ENCODE results near the gene SH3TC1.

Gene SH3TC1

GRCh38 chr4:8234715-8235114 is 35.6 kb downstream of the SH3TC1 start:
- Mint-ChIP-seq H3K4me1 (peaks cover 8% of the 10 kb centered on the region), H3K9me3 (no peaks in the 10 kb centered on the region), H3K27me3 (no peaks in the 10 kb centered on the region), H3K4me3 (no peak overlapping the region), H3K27ac (no peak overlapping the region), H3K36me3 (no peaks in the 10 kb centered on the region)

- H3K4me3 Mint-ChIP-seq = no peak overlapping the region
- no peaks in the 10 kb centered on the region for H3K36me3 Mint-ChIP-seq
- H3K27ac Mint-ChIP-seq = no peak overlapping the region
- no peaks in the 10 kb centered on the region for H3K27me3 Mint-ChIP-seq
- H3K9me3 Mint-ChIP-seq = no peaks in the 10 kb centered on the region
- H3K4me1 Mint-ChIP-seq = peaks cover 7% of the 10 kb centered on the region
Observed at GRCh38 chr4:8235224-8235623, 36.1 kb downstream of the SH3TC1 start.

GRCh38 chr4:8235686-8236085 is 36.6 kb downstream of the SH3TC1 start:
- Mint-ChIP-seq H3K27ac (no peak overlapping the region), H3K4me3 (no peak overlapping the region), H3K27me3 (no peaks in the 10 kb centered on the region), H3K36me3 (no peaks in the 10 kb centered on the region), H3K9me3 (no peaks in the 10 kb centered on the region), H3K4me1 (peaks cover 3% of the 10 kb centered on the region)

- peak overlapping the region; percentile 24 for H3K27ac Mint-ChIP-seq
- H3K4me3 Mint-ChIP-seq = no peak overlapping the region
- H3K27me3 Mint-ChIP-seq = no peaks in the 10 kb centered on the region
- no peaks in the 10 kb centered on the region for H3K36me3 Mint-ChIP-seq
- no peaks in the 10 kb centered on the region for H3K9me3 Mint-ChIP-seq
- H3K4me1 Mint-ChIP-seq = no peaks in the 10 kb centered on the region
Observed at GRCh38 chr4:8236106-8236919, 37.2 kb downstream of the SH3TC1 start.

- Mint-ChIP-seq H3K36me3 (peaks cover 2% of the 10 kb centered on the region), H3K9me3 (no peaks in the 10 kb centered on the region), H3K4me1 (no peaks in the 10 kb centered on the region), H3K4me3 (no peak overlapping the region), H3K27ac (peak overlapping the region; percentile 24), H3K27me3 (no peaks in the 10 kb centered on the region)
Observed at GRCh38 chr4:8236920-8237195, 37.8 kb downstream of the SH3TC1 start.

GRCh38 chr4:8237256-8237989 is 38.3 kb downstream of the SH3TC1 start:
- H3K9me3 Mint-ChIP-seq = no peaks in the 10 kb centered on the region

GRCh38 chr4:8238036-8238511 is 39.0 kb downstream of the SH3TC1 start:
- Mint-ChIP-seq H3K36me3 (peaks cover 4% of the 10 kb centered on the region), H3K4me3 (no peak overlapping the region), H3K9me3 (no peaks in the 10 kb centered on the region), H3K27me3 (no peaks in the 10 kb centered on the region), H3K27ac (no peak overlapping the region), H3K4me1 (no peaks in the 10 kb centered on the region)

More at GRCh38 chr4:8237256-8237989, 38.3 kb downstream of the SH3TC1 start:
- H3K27me3 Mint-ChIP-seq = no peaks in the 10 kb centered on the region
- H3K4me1 Mint-ChIP-seq = no peaks in the 10 kb centered on the region
- H3K4me3 Mint-ChIP-seq = no peak overlapping the region
- no peak overlapping the region for H3K27ac Mint-ChIP-seq
- peaks cover 4% of the 10 kb centered on the region for H3K36me3 Mint-ChIP-seq

GRCh38 chr4:8238515-8239053 is 39.5 kb downstream of the SH3TC1 start:
- Mint-ChIP-seq H3K4me1 (no peaks in the 10 kb centered on the region), H3K36me3 (peaks cover 4% of the 10 kb centered on the region), H3K4me3 (no peak overlapping the region), H3K9me3 (no peaks in the 10 kb centered on the region), H3K27me3 (no peaks in the 10 kb centered on the region), H3K27ac (no peak overlapping the region)

- Mint-ChIP-seq H3K27me3 (no peaks in the 10 kb centered on the region), H3K27ac (no peak overlapping the region), H3K9me3 (no peaks in the 10 kb centered on the region), H3K4me1 (no peaks in the 10 kb centered on the region), H3K36me3 (peaks cover 4% of the 10 kb centered on the region), H3K4me3 (no peak overlapping the region)
Observed at GRCh38 chr4:8239226-8239625, 40.1 kb downstream of the SH3TC1 start.

GRCh38 chr4:8239661-8240060 is 40.6 kb downstream of the SH3TC1 start:
- Mint-ChIP-seq H3K4me1 (no peaks in the 10 kb centered on the region), H3K36me3 (peaks cover 4% of the 10 kb centered on the region), H3K4me3 (no peak overlapping the region), H3K9me3 (no peaks in the 10 kb centered on the region), H3K27ac (no peak overlapping the region), H3K27me3 (no peaks in the 10 kb centered on the region)

GRCh38 chr4:8240211-8241041 is 41.3 kb downstream of the SH3TC1 start:
- no peak overlapping the region for H3K27ac Mint-ChIP-seq
- H3K36me3 Mint-ChIP-seq = peaks cover 4% of the 10 kb centered on the region
- H3K9me3 Mint-ChIP-seq = no peaks in the 10 kb centered on the region
- no peaks in the 10 kb centered on the region for H3K27me3 Mint-ChIP-seq
- no peaks in the 10 kb centered on the region for H3K4me1 Mint-ChIP-seq
- H3K4me3 Mint-ChIP-seq = no peak overlapping the region

- Mint-ChIP-seq H3K36me3 (peaks cover 4% of the 10 kb centered on the region), H3K9me3 (no peaks in the 10 kb centered on the region), H3K4me3 (no peak overlapping the region), H3K27me3 (no peaks in the 10 kb centered on the region), H3K4me1 (no peaks in the 10 kb centered on the region), H3K27ac (no peak overlapping the region)
Observed at GRCh38 chr4:8241211-8241779, 42.2 kb downstream of the SH3TC1 start.

- Mint-ChIP-seq H3K4me1 (no peaks in the 10 kb centered on the region), H3K27ac (no peak overlapping the region), H3K4me3 (no peak overlapping the region), H3K27me3 (no peaks in the 10 kb centered on the region), H3K36me3 (peaks cover 4% of the 10 kb centered on the region), H3K9me3 (no peaks in the 10 kb centered on the region)
Observed at GRCh38 chr4:8241895-8242696, 43.0 kb downstream of the SH3TC1 start.

GRCh38 chr4:8242782-8243560 is 43.9 kb downstream of the SH3TC1 start:
- H3K4me1 Mint-ChIP-seq = no peaks in the 10 kb centered on the region
- no peak overlapping the region for H3K27ac Mint-ChIP-seq
- no peaks in the 10 kb centered on the region for H3K9me3 Mint-ChIP-seq
- H3K36me3 Mint-ChIP-seq = peaks cover 4% of the 10 kb centered on the region
- H3K4me3 Mint-ChIP-seq = no peak overlapping the region
- no peaks in the 10 kb centered on the region for H3K27me3 Mint-ChIP-seq

Data from activated naive CD4-positive, alpha-beta T cell treated with anti-CD3 and anti-CD28 coated beads, Interleukin-2, amount 50 U/mL, for 24 hours (primary cell).